ENCODE results near the gene SLC7A5.

SLC7A5 gene

GRCh38 chr16:87829622-87829980 is 39.7 kb downstream of the SLC7A5 start:
- TF ChIP-seq POLR2AphosphoS5 (IDR thresholded peaks at IDR 0.05; ENCODE audit: low read depth, low read length) (no peak), FOXP2 (optimal IDR thresholded peaks at IDR 0.05; ENCODE audit: borderline replicate concordance, extremely low read depth, extremely low read length, insufficient read depth) (no peak), TAF1 (IDR thresholded peaks at IDR 0.05; ENCODE audit: borderline replicate concordance, insufficient read depth, low read length) (no peak), REST (IDR thresholded peaks at IDR 0.05; ENCODE audit: insufficient read depth in 1 of 2, low read depth in 2 of 2, low read length in 2 of 2) (no peak), SIN3A (IDR thresholded peaks at IDR 0.05; ENCODE audit: borderline replicate concordance, insufficient read depth, low read length) (no peak)

- TF ChIP-seq TAF1 (IDR thresholded peaks at IDR 0.05; ENCODE audit: borderline replicate concordance, insufficient read depth, low read length) (no peak), POLR2AphosphoS5 (IDR thresholded peaks at IDR 0.05; ENCODE audit: low read depth, low read length) (peak; percentile 20; the same call in 1 of the 2 replicates)
These were observed 40.2 kb downstream of the SLC7A5 start for GRCh38 chr16:87828907-87829621.

- TF ChIP-seq REST (IDR thresholded peaks at IDR 0.05; ENCODE audit: insufficient read depth in 1 of 2, low read depth in 2 of 2, low read length in 2 of 2) (no peak), SIN3A (IDR thresholded peaks at IDR 0.05; ENCODE audit: borderline replicate concordance, insufficient read depth, low read length) (no peak), POLR2AphosphoS5 (IDR thresholded peaks at IDR 0.05; ENCODE audit: low read depth, low read length) (no peak; the same call in 1 of the 2 replicates), FOXP2 (optimal IDR thresholded peaks at IDR 0.05; ENCODE audit: borderline replicate concordance, extremely low read depth, extremely low read length, insufficient read depth) (no peak), TAF1 (IDR thresholded peaks at IDR 0.05; ENCODE audit: borderline replicate concordance, insufficient read depth, low read length) (no peak)
These were observed 41.0 kb downstream of the SLC7A5 start for GRCh38 chr16:87828071-87828906.

GRCh38 chr16:87826798-87827587 is 42.3 kb downstream of the SLC7A5 start:
- TF ChIP-seq POLR2AphosphoS5 (IDR thresholded peaks at IDR 0.05; ENCODE audit: low read depth, low read length) (no peak), REST (IDR thresholded peaks at IDR 0.05; ENCODE audit: insufficient read depth in 1 of 2, low read depth in 2 of 2, low read length in 2 of 2) (no peak), TAF1 (IDR thresholded peaks at IDR 0.05; ENCODE audit: borderline replicate concordance, insufficient read depth, low read length) (no peak), FOXP2 (optimal IDR thresholded peaks at IDR 0.05; ENCODE audit: borderline replicate concordance, extremely low read depth, extremely low read length, insufficient read depth) (no peak), SIN3A (IDR thresholded peaks at IDR 0.05; ENCODE audit: borderline replicate concordance, insufficient read depth, low read length) (no peak)

Data from PFSK-1 (cell line).